ENCODE results near the gene COL9A3.

GRCh38 chr20:62890444-62890843, 73.6 kb downstream of the COL9A3 start:
- TF ChIP-seq POLR2A (IDR thresholded peaks at IDR 0.05) (no peak), CTCF (IDR thresholded peaks at IDR 0.05) (no peak), POLR2AphosphoS5 (IDR thresholded peaks at IDR 0.05) (no peak), EP300 (IDR thresholded peaks at IDR 0.05; ENCODE audit: low read depth) (no peak)

Data from transverse colon (tissue), 4 donors.